SK-N-SH treated with all-trans-retinoic acid at 6 μM for 48 hours (cell line): ENCODE data around the gene PNMA5.
"Not testable (repeated sequence)": the region's sequence is repeated elsewhere in the genome, so short reads cannot be mapped to it uniquely, and the experiment has no call there.

Source experiments
- ATAC-seq: fragments of 200-7000 bp; cut with Tn5 transposase; 3 replicates; pipeline ENCODE4 v1.9.1; 2020; ENCODE audit warnings: mild to moderate bottlenecking, moderate library complexity
- ARNTL ChIP-seq: fragments of 450-650 bp; formaldehyde crosslinking; IDR thresholded peaks from 2 replicates; pipeline ENCODE4 v1.5.0; 2020; ENCODE audit warnings: low read depth, mild to moderate bottlenecking, moderate library complexity, borderline replicate concordance
- BACH2 ChIP-seq: fragments of 250-450 bp; sonication (Bioruptor Pico); IDR thresholded peaks from 2 replicates; pipeline ENCODE4 v1.9.0; 2021; ENCODE audit warnings: mild to moderate bottlenecking, borderline replicate concordance
- CSDC2 ChIP-seq: fragments of 250-450 bp; sonication (Bioruptor Pico); IDR thresholded peaks from 2 replicates; pipeline ENCODE4 v1.5.0; 2020; ENCODE audit warnings: mild to moderate bottlenecking, moderate library complexity
- CSRNP3 ChIP-seq: fragments of 250-450 bp; sonication (Bioruptor Pico); IDR thresholded peaks from 2 replicates; pipeline ENCODE4 v1.5.1; 2021; ENCODE audit warnings: mild to moderate bottlenecking, moderate library complexity
- ESRRG ChIP-seq: fragments of 250-450 bp; sonication (Bioruptor Pico); IDR thresholded peaks from 2 replicates; pipeline ENCODE4 v1.6.1; 2021; ENCODE audit warnings: mild to moderate bottlenecking
- GLIS3 ChIP-seq: fragments of 250-450 bp; sonication (Bioruptor Pico); IDR thresholded peaks from 2 replicates; pipeline ENCODE4 v1.5.0; 2020; ENCODE audit warnings: mild to moderate bottlenecking, moderate library complexity
- ISL1 ChIP-seq: fragments of 250-450 bp; sonication (Bioruptor Pico); IDR thresholded peaks from 2 replicates; pipeline ENCODE4 v2.1.2; 2022; ENCODE audit warnings: mild to moderate bottlenecking, moderate library complexity
- OSR1 ChIP-seq: fragments of 250-450 bp; sonication (Bioruptor Pico); IDR thresholded peaks from 2 replicates; pipeline ENCODE4 v1.8.0; 2022; ENCODE audit warnings: moderate library complexity, mild to moderate bottlenecking, inconsistent platforms
- PATZ1 ChIP-seq: fragments of 250-450 bp; sonication (Bioruptor Pico); IDR thresholded peaks from 2 replicates; pipeline ENCODE4 v1.8.0; 2020; ENCODE audit warnings: mild to moderate bottlenecking, moderate library complexity, borderline replicate concordance
- PPARA ChIP-seq: fragments of 250-450 bp; sonication (Bioruptor Pico); IDR thresholded peaks from 2 replicates; pipeline ENCODE4 v1.5.0; 2020; ENCODE audit warnings: mild to moderate bottlenecking, borderline replicate concordance
- RARB ChIP-seq: fragments of 250-450 bp; sonication (Bioruptor Pico); IDR thresholded peaks from 2 replicates; pipeline ENCODE4 v1.8.0; 2021; ENCODE audit warnings: mild to moderate bottlenecking, moderate library complexity
- SNAI2 ChIP-seq: fragments of 250-450 bp; sonication (Bioruptor Pico); IDR thresholded peaks from 2 replicates; pipeline ENCODE4 v1.5.0; 2020; ENCODE audit warnings: mild to moderate bottlenecking, moderate library complexity
- TCF4 ChIP-seq: fragments of 250-450 bp; sonication (Bioruptor Pico); IDR thresholded peaks from 2 replicates; pipeline ENCODE4 v1.8.0; 2021; ENCODE audit warnings: mild to moderate bottlenecking, moderate library complexity, borderline replicate concordance
- TOX ChIP-seq: fragments of 250-450 bp; sonication (Bioruptor Pico); IDR thresholded peaks from 2 replicates; pipeline ENCODE4 v1.8.0; 2021; ENCODE audit warnings: mild to moderate bottlenecking, moderate library complexity, borderline replicate concordance
- ZC3H10 ChIP-seq: fragments of 250-450 bp; sonication (Bioruptor Pico); IDR thresholded peaks from 2 replicates; pipeline ENCODE4 v1.5.1; 2021; ENCODE audit warnings: mild to moderate bottlenecking, moderate library complexity
- ZFP3 ChIP-seq: fragments of 250-450 bp; sonication (Bioruptor Pico); IDR thresholded peaks from 2 replicates; pipeline ENCODE4 v1.5.0; 2020; ENCODE audit warnings: mild to moderate bottlenecking, moderate library complexity
- ZNF565 ChIP-seq: fragments of 450-650 bp; formaldehyde crosslinking; conservative IDR thresholded peaks from 2 replicates; pipeline ENCODE4 v1.5.0; 2020; ENCODE audit warnings: low read depth, mild to moderate bottlenecking, moderate library complexity
- ZNF70 ChIP-seq: fragments of 450-650 bp; formaldehyde crosslinking; IDR thresholded peaks from 2 replicates; pipeline ENCODE4 v1.5.0; 2020; ENCODE audit warnings: mild to moderate bottlenecking, moderate library complexity
- ZNF8 ChIP-seq: fragments of 450-650 bp; formaldehyde crosslinking; IDR thresholded peaks from 2 replicates; pipeline ENCODE4 v1.5.0; 2020; ENCODE audit warnings: mild to moderate bottlenecking, moderate library complexity
- TF ChIP-seq, protein P1 (sequence below): fragments of 250-450 bp; sonication (Bioruptor Pico); IDR thresholded peaks from 2 replicates; pipeline ENCODE4 v1.5.0; 2020; ENCODE audit warnings: mild to moderate bottlenecking, moderate library complexity
- TF ChIP-seq, protein P2 (sequence below): fragments of 250-450 bp; sonication (Bioruptor Pico); IDR thresholded peaks from 2 replicates; pipeline ENCODE4 v1.5.1; 2020; ENCODE audit warnings: low read depth, mild to moderate bottlenecking, moderate library complexity

Gene PNMA5

DNA sequence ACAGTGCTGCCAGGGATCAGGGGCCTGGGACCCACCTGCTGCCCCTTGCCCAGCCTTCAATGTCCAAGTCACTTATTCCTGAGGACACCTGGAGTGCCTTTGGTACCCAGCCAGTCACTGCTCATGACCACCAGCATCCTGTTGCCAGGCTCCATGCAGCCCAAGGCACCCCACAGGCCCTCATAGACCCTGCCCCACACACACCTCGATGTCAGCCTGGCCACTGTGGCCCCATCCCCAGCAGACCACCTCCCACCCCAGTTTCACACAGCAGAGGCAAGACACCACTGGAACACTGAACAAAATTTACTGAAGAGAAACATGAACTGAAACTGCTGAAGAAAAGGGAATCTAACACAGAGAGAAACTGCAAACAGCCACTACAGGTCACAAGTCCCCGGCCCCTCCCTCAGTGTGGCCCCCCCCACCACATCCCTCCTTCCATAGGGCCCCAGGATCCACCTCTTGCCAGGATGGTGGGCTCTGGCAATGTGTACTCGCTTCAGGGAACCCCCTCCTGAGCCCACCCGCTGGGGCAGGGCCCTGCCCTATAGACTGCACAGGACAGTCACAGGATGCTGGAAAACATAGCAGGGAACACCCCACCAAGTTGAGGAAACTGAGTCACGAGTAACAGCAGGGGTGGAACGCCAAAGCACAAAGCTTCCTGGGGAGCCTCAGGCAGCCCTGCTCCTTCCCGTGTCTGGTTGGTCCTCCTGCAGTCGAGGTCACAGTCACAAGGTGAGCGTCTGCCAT, 5.2 kb downstream of the PNMA5 start:
- TF ChIP-seq BACH2 (CRISPR knock-in tag) (no peak), TOX (CRISPR knock-in tag) (no peak), PATZ1 (CRISPR knock-in tag) (no peak)
- ATAC-seq, result no peak

DNA sequence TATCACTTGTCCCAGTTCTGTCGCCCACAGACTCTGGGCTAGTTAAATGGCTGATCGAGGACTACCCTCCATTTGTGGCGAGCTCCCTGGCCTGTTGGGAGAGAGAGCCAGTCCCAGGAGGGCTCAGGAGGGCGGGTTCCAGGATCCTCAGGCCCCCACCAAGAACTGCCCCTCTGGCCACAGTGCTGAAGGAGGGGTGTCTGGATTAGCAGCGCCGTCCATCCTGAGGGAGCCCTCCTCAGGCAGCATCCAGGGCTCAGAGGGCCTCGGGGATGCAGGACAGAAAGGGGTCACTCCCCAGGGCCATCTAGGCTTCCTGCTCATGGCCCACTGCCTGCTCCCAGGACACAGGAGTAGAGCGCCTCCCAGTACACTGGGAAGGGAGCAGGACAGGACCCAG, 6.1 kb downstream of the PNMA5 start:
- TF ChIP-seq PPARA (CRISPR knock-in tag) (no peak), BACH2 (CRISPR knock-in tag) (no peak), SNAI2 (CRISPR knock-in tag) (no peak), ESRRG (CRISPR knock-in tag) (no peak), CSRNP3 (no peak), TCF4 (CRISPR knock-in tag) (no peak), ZNF565 (CRISPR knock-in tag) (no peak), OSR1 (CRISPR knock-in tag) (no peak), GLIS3 (CRISPR knock-in tag) (no peak), ISL1 (CRISPR knock-in tag) (no peak), ZFP3 (CRISPR knock-in tag) (no peak), ZNF8 (no peak), CSDC2 (CRISPR knock-in tag) (no peak), ZC3H10 (CRISPR knock-in tag) (no peak), TOX (CRISPR knock-in tag) (no peak), RARB (CRISPR knock-in tag) (no peak)
- TF ChIP-seq, protein P1, sequence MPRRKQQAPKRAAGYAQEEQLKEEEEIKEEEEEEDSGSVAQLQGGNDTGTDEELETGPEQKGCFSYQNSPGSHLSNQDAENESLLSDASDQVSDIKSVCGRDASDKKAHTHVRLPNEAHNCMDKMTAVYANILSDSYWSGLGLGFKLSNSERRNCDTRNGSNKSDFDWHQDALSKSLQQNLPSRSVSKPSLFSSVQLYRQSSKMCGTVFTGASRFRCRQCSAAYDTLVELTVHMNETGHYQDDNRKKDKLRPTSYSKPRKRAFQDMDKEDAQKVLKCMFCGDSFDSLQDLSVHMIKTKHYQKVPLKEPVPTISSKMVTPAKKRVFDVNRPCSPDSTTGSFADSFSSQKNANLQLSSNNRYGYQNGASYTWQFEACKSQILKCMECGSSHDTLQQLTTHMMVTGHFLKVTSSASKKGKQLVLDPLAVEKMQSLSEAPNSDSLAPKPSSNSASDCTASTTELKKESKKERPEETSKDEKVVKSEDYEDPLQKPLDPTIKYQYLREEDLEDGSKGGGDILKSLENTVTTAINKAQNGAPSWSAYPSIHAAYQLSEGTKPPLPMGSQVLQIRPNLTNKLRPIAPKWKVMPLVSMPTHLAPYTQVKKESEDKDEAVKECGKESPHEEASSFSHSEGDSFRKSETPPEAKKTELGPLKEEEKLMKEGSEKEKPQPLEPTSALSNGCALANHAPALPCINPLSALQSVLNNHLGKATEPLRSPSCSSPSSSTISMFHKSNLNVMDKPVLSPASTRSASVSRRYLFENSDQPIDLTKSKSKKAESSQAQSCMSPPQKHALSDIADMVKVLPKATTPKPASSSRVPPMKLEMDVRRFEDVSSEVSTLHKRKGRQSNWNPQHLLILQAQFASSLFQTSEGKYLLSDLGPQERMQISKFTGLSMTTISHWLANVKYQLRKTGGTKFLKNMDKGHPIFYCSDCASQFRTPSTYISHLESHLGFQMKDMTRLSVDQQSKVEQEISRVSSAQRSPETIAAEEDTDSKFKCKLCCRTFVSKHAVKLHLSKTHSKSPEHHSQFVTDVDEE (CRISPR knock-in tag), result no peak
- TF ChIP-seq, protein P2, sequence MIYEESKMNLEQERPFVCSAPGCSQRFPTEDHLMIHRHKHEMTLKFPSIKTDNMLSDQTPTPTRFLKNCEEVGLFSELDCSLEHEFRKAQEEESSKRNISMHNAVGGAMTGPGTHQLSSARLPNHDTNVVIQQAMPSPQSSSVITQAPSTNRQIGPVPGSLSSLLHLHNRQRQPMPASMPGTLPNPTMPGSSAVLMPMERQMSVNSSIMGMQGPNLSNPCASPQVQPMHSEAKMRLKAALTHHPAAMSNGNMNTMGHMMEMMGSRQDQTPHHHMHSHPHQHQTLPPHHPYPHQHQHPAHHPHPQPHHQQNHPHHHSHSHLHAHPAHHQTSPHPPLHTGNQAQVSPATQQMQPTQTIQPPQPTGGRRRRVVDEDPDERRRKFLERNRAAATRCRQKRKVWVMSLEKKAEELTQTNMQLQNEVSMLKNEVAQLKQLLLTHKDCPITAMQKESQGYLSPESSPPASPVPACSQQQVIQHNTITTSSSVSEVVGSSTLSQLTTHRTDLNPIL, result no peak
- no peak for ATAC-seq

DNA sequence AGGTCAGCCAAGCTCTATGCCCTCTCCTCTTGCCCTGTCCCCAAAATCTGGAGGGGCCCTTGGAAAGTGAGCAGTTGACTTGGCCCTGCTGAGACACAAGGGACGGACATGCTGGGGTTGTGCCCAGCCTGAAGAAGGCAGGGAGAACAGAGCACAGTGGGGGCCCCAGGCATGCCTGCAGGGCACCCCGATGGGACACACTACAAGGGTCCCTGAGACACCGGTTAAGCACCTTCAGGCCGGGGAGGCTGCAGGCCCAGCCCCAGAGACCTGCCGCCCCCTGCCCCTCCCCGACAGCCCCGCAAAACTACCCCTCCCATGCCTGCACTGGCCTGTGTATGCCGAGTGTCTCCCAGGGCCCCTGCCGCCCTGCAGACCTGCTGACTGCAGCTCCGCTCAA, 6.8 kb downstream of the PNMA5 start:
- not testable (repeated sequence) for ATAC-seq

DNA sequence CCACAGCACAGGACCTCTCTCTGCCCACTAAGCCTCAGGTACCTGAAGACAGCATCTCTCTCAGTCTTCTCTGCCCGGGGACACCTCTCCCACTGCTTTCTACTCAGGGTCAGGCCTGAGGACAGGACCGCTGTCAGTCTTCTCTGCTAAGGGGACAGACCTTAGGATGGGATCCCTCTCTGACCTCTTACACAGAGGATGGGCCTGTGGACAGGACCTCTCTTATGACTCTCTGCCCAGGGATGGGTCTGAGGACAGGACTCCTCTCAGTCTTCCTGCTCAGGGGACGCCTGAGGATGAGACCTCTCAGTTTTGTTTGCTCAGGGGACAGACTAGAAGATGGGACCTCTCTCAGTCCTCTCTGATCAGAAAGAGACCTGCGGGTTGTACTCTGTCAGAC, 8.5 kb downstream of the PNMA5 start:
- ATAC-seq, result not testable (repeated sequence)

DNA sequence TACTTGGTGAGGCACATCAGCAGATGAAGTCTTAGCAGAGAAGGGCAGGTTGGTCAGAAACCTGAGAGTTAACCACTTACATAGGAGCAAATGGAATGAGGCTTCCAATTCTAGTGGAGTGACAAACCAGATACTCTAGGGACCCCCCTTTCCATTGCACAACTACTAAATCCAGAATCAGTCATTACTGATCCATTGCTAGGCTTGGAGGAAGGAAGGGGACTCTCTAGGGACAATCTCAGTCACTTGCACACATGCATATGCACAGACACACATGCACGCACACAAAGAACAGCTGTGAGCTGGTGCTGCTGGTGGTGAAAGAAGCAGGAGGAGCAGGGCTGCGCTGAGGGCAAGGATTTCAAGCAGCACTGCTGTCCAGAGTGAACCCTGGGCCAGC, 25.7 kb downstream of the PNMA5 start:
- ATAC-seq, result no peak
- TF ChIP-seq ISL1 (CRISPR knock-in tag) (no peak), BACH2 (CRISPR knock-in tag) (no peak), ZC3H10 (CRISPR knock-in tag) (no peak), CSDC2 (CRISPR knock-in tag) (no peak), GLIS3 (CRISPR knock-in tag) (no peak), ARNTL (CRISPR knock-in tag) (no peak), ZNF70 (CRISPR knock-in tag) (no peak), OSR1 (CRISPR knock-in tag) (no peak), TOX (CRISPR knock-in tag) (no peak), ZNF565 (CRISPR knock-in tag) (no peak)
- TF ChIP-seq, protein P2, result no peak
- TF ChIP-seq, all 23 proteins: peak for 0
